K562 (cell line): ENCODE data around the gene PPIL1. TPM values are rescaled to one million over a fixed set of nuclear protein-coding genes. Genes with fewer than 3 reads are reported as not detected.

Experiments
- ATAC-seq: fragments of 200-7000 bp; cut with Tn5 transposase; 3 replicates; pipeline ENCODE4 v1.9.1; 2020; ENCODE audit warnings: moderate library complexity
- BruUV-seq: library from RNA; stranded (reverse); fragments of 400-500 nt; replicated peaks from 2 replicates; lab custom pipeline; 2021; lab: Mats Ljungman, UMichigan
- CTCF ChIA-PET: fragments of 300-600 bp; formaldehyde crosslinking; extraction: SDS; loops from one replicate; lab custom pipeline; 2021; ENCODE audit warnings: low intra/inter-chr PET ratio; lab: Yijun Ruan, JAX
- POLR2A ChIA-PET: fragments of 300-600, 350-650 bp; sonication (Branson Sonifier 250); formaldehyde crosslinking; extraction: SDS; loops from one replicate; lab custom pipeline; 2021; ENCODE audit warnings: antibody characterized with exemption, inconsistent platforms; lab: Yijun Ruan, JAX
- DNase-seq, 4 experiments: peaks; one replicate each; pipeline versions ENCODE4 v3.0.0 to v3.0.0-alpha.2; 2011 to 2018; ENCODE audit warnings: low spot score in 3 of 4, mixed read lengths in 3 of 4; ENCODE audit errors: extremely low read depth in 1 of 4
- FAIRE-seq: peaks from 2 replicates; lab custom pipeline; 2011; peaks lifted over from hg19 to GRCh38; lab: Jason Lieb, UNC
- H2AFZ ChIP-seq: 2 replicates; pipeline ENCODE4 v1.6.0; 2011; ENCODE audit warnings: low read depth, low read length, control low read depth, inconsistent platforms
- H3K27ac ChIP-seq: fragments of 200-600 bp; 3 replicates; pipeline ENCODE4 v1.8.0; 2011; ENCODE audit warnings: low read depth, mild to moderate bottlenecking, control low read depth, inconsistent platforms, low read length, moderate library complexity, mixed read lengths; ENCODE audit errors: extremely low read depth
- H3K27me3 ChIP-seq, 2 experiments: fragments of 300-600 bp in 1 of 2; 2 replicates in 1 of 2; 3 replicates in 1 of 2; pipeline versions ENCODE4 v1.6.0 to v1.8.0; 2011; ENCODE audit warnings: inconsistent platforms in 2 of 2, low read length in 2 of 2, mild to moderate bottlenecking in 1 of 2, mixed read lengths in 1 of 2, moderate library complexity in 1 of 2; ENCODE audit not compliant: control insufficient read depth in 2 of 2, insufficient read depth in 2 of 2
- H3K36me3 ChIP-seq: fragments of 300-600 bp; 3 replicates; pipeline ENCODE4 v1.8.0; 2011; ENCODE audit warnings: mild to moderate bottlenecking, low read length, inconsistent platforms; ENCODE audit not compliant: control insufficient read depth, insufficient read depth
- H3K4me1 ChIP-seq, 2 experiments: fragments of 200-600 bp in 1 of 2; replicated peaks in 1 of 2; 2 replicates in 1 of 2; 3 replicates in 1 of 2; pipeline versions ENCODE4 v1.5.1 to v1.8.0; 2011; ENCODE audit warnings: inconsistent platforms in 2 of 2, low read length in 2 of 2, mild to moderate bottlenecking in 1 of 2, mixed read lengths in 1 of 2, moderate library complexity in 1 of 2; ENCODE audit not compliant: control insufficient read depth in 2 of 2, insufficient read depth in 2 of 2
- H3K4me2 ChIP-seq: 2 replicates; pipeline ENCODE4 v1.6.1; 2011; ENCODE audit warnings: low read length, control low read depth, inconsistent platforms, mixed read lengths; ENCODE audit not compliant: insufficient read depth
- H3K4me3 ChIP-seq: fragments of 200-600 bp; sonication (generic), shearing (Covaris generic); 2 replicates; pipeline ENCODE4 v1.5.1; 2016; ENCODE audit warnings: control low read depth, inconsistent platforms
- H3K79me2 ChIP-seq: fragments of 200-600 bp; 3 replicates; pipeline ENCODE4 v1.8.0; 2011; ENCODE audit warnings: low read length, inconsistent platforms; ENCODE audit not compliant: control insufficient read depth, insufficient read depth
- H3K9ac ChIP-seq, 2 experiments: 2 replicates each; pipeline versions ENCODE4 v1.6.0 to v1.6.1; 2011; ENCODE audit warnings: low read depth in 2 of 2, low read length in 2 of 2, control low read depth in 1 of 2, inconsistent platforms in 1 of 2, mild to moderate bottlenecking in 1 of 2, mixed read lengths in 1 of 2; ENCODE audit not compliant: insufficient read depth in 1 of 2
- H3K9me1 ChIP-seq: one replicate; pipeline ENCODE4 v1.6.0; 2011; ENCODE audit warnings: inconsistent platforms, mild to moderate bottlenecking, low read length, moderate library complexity; ENCODE audit not compliant: control insufficient read depth, insufficient read depth
- H3K9me3 ChIP-seq: replicated peaks from 2 replicates; pipeline ENCODE4 v1.5.1; 2011; ENCODE audit warnings: low read depth, low read length, inconsistent platforms; ENCODE audit not compliant: control insufficient read depth, insufficient read depth
- H4K20me1 ChIP-seq: replicated peaks from 2 replicates; pipeline ENCODE4 v1.6.1; 2011; ENCODE audit warnings: low read length, inconsistent platforms, mixed read lengths; ENCODE audit not compliant: control insufficient read depth, insufficient read depth
- CAMTA2 ChIP-seq: fragments of 250-450 bp; sonication (Bioruptor Pico); conservative IDR thresholded peaks from 2 replicates; pipeline ENCODE4 v1.5.1; 2022
- EWSR1 ChIP-seq: fragments of 450-650 bp; IDR thresholded peaks from 2 replicates; pipeline ENCODE4 v1.6.1; 2018; ENCODE audit warnings: borderline replicate concordance, mild to moderate bottlenecking, low read depth, moderate library complexity; ENCODE audit not compliant: partially characterized antibody
- HNRNPL ChIP-seq: fragments of 200-400 bp; formaldehyde crosslinking; IDR thresholded peaks from 2 replicates; pipeline ENCODE4 v1.6.1; 2017; ENCODE audit warnings: low read depth, mild to moderate bottlenecking, low read length
- MTA3 ChIP-seq: fragments of 450-650 bp; formaldehyde crosslinking; IDR thresholded peaks from 2 replicates; pipeline ENCODE4 v1.6.1; 2017; ENCODE audit warnings: mild to moderate bottlenecking, borderline replicate concordance
- NFIC ChIP-seq: fragments of 450-650 bp; IDR thresholded peaks from 2 replicates; pipeline ENCODE4 v1.6.1; 2017; ENCODE audit warnings: mild to moderate bottlenecking, inconsistent platforms
- NFIX ChIP-seq: fragments of 250-450 bp; sonication (Bioruptor Pico); IDR thresholded peaks from 2 replicates; pipeline ENCODE4 v1.4.0; 2020; ENCODE audit warnings: low read depth, mild to moderate bottlenecking, moderate library complexity
- NFYB ChIP-seq: IDR thresholded peaks from 2 replicates; pipeline ENCODE4 v1.6.1; 2011; ENCODE audit warnings: mild to moderate bottlenecking, moderate library complexity; ENCODE audit not compliant: insufficient read length; ENCODE audit errors: extremely low read depth
- RBM22 ChIP-seq: fragments of 200-400 bp; formaldehyde crosslinking; IDR thresholded peaks from 2 replicates; pipeline ENCODE4 v1.6.1; 2018; ENCODE audit warnings: low read length, low read depth; ENCODE audit not compliant: poor library complexity, severe bottlenecking
- RFX5 ChIP-seq: IDR thresholded peaks from 2 replicates; pipeline ENCODE4 v1.6.1; 2011; ENCODE audit warnings: low read depth, mild to moderate bottlenecking, improper control_type of control experiment, low read length
- SAP30 ChIP-seq: fragments of 200-600 bp; sonication (generic); IDR thresholded peaks from 2 replicates; pipeline ENCODE4 v1.6.1; 2012; ENCODE audit warnings: borderline replicate concordance, low read depth, mild to moderate bottlenecking, moderate library complexity, low read length, control low read depth, inconsistent platforms; ENCODE audit not compliant: insufficient read depth, poor library complexity, severe bottlenecking
- SREBF2 ChIP-seq: sonication (generic); formaldehyde crosslinking; IDR thresholded peaks from 2 replicates; pipeline ENCODE4 v1.4.0; 2020; ENCODE audit warnings: mild to moderate bottlenecking, missing genetic modification reagents
- USF1 ChIP-seq: sonication (generic); formaldehyde crosslinking; IDR thresholded peaks from 2 replicates; pipeline ENCODE4 v1.9.0; 2022; ENCODE audit warnings: mild to moderate bottlenecking, missing genetic modification reagents
- ZFPM2 ChIP-seq: fragments of 250-450 bp; sonication (Bioruptor Pico); IDR thresholded peaks from 2 replicates; pipeline ENCODE4 v1.5.1; 2022; ENCODE audit warnings: mild to moderate bottlenecking
- ZNF408 ChIP-seq: fragments of 250-450 bp; sonication (Bioruptor Pico); IDR thresholded peaks from 2 replicates; pipeline ENCODE4 v1.4.0; 2020; ENCODE audit warnings: low read depth, mild to moderate bottlenecking, moderate library complexity
- ZNF512 ChIP-seq: IDR thresholded peaks from 2 replicates; pipeline ENCODE4 v1.6.1; 2016; ENCODE audit warnings: missing genetic modification characterization, missing compliant biosample characterization
- WGBS: fragments of 100-300 bp; shearing (Covaris generic); methylation state at CpG from one replicate; pipeline ENCODE4 v1.1.6; 2016; ENCODE audit warnings: low coverage, mixed read lengths; ENCODE audit not compliant: insufficient coverage; ENCODE audit errors: missing lambda C conversion rate; 5-methylcytosine and 5-hydroxymethylcytosine counted together
- in situ Hi-C: fragments of 300-500 bp; cut with MboI; formaldehyde crosslinking; loops from 4 replicates; pipeline ENCODE4 v1.15.0; 2018; ENCODE audit warnings: inconsistent platforms, mixed read lengths
- intact Hi-C: fragments of 100-400 bp; cut with micrococcal nuclease; formaldehyde crosslinking; loops from 2 replicates; pipeline ENCODE4 v1.14.2; 2022
- polyA plus RNA-seq, 8 experiments: library from polyadenylated mRNA; depleted of rRNA in 4 of 8; stranded (reverse) in 5 of 8; unstranded in 3 of 8; fragments of >200 nt; fragmentation: Nextera tagmentation in 2 of 8; fragmentation: Illumina TruSeq in 1 of 8; extraction: Ambion mirVana in 2 of 8; extraction: Trizol in 1 of 8; gene quantifications; 2 replicates each; pipeline versions ENCODE4 v1.2.1 to v1.2.3, GENCODE V29; 2011 to 2014; ENCODE audit warnings: inconsistent platforms in 1 of 8, missing spikeins in 1 of 8
- total RNA-seq, 7 experiments: library from RNA; depleted of rRNA in 6 of 7; stranded (reverse); fragments of >200 nt in 6 of 7; fragmentation: Illumina TruSeq in 2 of 7; extraction: Trizol in 2 of 7; gene quantifications; 2 replicates each; pipeline versions ENCODE4 v1.2.1 to v1.2.3, GENCODE V29; 2011 to 2021; ENCODE audit warnings: low replicate concordance in 1 of 7
- TF ChIP-seq, protein P1 (sequence below): sonication (generic); formaldehyde crosslinking; IDR thresholded peaks from 2 replicates; pipeline ENCODE4 v1.8.0; 2022; ENCODE audit warnings: missing genetic modification reagents, mild to moderate bottlenecking, borderline replicate concordance
- TF ChIP-seq, protein P2 (sequence below), 2 experiments: fragments of 450-650 bp; conservative IDR thresholded peaks; 2 replicates each; pipeline ENCODE4 v1.6.1; 2017; ENCODE audit warnings: mild to moderate bottlenecking in 2 of 2, moderate library complexity in 2 of 2

Gene PPIL1
- total and polyA plus RNA-seq, 9 of the 15 experiments (the other 6 are each of a cell fraction or from before 2014, with no cell fraction given), result 65.8 to 205 (median 130) TPM

DNA sequence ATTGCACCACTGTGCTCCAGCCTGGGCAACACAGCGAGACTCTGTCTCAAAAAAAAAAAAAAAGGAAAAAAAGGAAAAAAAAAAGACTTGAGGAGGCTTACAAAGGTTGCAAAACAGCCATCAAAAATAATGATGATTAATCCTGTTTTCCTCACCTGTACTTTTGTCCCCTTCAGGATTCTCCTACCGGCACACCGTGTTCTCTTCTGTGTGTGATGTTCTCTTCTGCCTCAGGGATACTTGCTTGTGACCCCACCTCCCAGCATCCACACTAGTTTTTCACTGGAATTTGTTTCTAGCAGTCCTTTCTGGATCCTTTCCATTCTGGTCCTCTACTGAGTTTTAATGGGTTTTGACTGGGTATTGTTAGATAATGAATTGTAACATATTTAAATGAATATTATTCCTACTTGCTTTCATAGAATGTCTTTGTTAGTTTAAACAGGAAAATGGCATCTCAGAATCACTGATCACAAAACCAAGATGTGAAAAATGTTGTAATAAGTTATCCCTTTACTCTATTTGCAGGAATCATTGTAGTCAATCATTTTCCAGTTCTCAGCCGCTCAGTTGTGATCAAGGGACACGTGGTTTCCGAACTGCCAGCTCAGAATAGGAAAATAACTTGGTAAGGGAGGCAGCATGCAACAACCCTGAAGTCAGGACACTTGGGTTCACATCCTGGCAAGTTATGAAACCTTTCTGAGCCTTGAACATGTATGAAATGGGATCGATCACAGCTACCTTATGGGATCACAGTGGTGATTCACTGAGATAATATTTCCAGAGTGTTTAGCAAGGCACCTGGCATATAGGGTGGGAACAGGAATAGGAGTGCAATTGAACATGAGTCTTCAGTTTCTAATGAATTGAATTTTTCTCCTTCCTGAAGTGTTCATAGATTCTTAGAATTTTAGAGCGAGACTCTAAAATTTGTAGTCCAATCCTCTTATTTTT, 19.7 kb upstream of the PPIL1 start:
- Histone ChIP-seq H3K4me3 (no peak overlapping the region), H2AFZ (no peak overlapping the region), H3K9me3 (no peaks in the 10 kb centered on the region), H3K27ac (no peak overlapping the region), H3K4me1 (peaks cover 4 to 9% of the 10 kb centered on the region in 2 experiments; a peak in 3 of 5 replicates), H4K20me1 (no peaks in the 10 kb centered on the region), H3K4me2 (no peak overlapping the region), H3K27me3 (no peaks in the 10 kb centered on the region), H3K9me1 (no peaks in the 10 kb centered on the region), H3K79me2 (peaks cover 72% of the 10 kb centered on the region), H3K9ac (no peak overlapping the region), H3K36me3 (peaks cover 56% of the 10 kb centered on the region)
- POLR2A ChIA-PET, result no interaction called here
- no peak for FAIRE-seq
- DNase-seq, result no peak
- CTCF ChIA-PET, result no interaction called here
- no peak for ATAC-seq
- in situ Hi-C loops (no loop called here), intact Hi-C loops (no loop called here)
- WGBS, result 90% methylated on average over 8 of the region's 8 CpGs
- no TSS peak for BruUV-seq
- TF ChIP-seq, protein P1, sequence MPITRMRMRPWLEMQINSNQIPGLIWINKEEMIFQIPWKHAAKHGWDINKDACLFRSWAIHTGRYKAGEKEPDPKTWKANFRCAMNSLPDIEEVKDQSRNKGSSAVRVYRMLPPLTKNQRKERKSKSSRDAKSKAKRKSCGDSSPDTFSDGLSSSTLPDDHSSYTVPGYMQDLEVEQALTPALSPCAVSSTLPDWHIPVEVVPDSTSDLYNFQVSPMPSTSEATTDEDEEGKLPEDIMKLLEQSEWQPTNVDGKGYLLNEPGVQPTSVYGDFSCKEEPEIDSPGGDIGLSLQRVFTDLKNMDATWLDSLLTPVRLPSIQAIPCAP, result no peak
- TF ChIP-seq NFIX (CRISPR knock-in tag) (no peak), SREBF2 (CRISPR knock-in tag) (no peak), MTA3 (no peak), CAMTA2 (CRISPR knock-in tag) (no peak), ZFPM2 (no peak), NFYB (no peak), SAP30 (no peak), NFIC (no peak), USF1 (CRISPR knock-in tag) (no peak), ZNF408 (CRISPR knock-in tag) (no peak), RFX5 (no peak), HNRNPL (no peak), RBM22 (no peak), EWSR1 (no peak), ZNF512 (tag) (no peak)
- TF ChIP-seq, protein P2, sequence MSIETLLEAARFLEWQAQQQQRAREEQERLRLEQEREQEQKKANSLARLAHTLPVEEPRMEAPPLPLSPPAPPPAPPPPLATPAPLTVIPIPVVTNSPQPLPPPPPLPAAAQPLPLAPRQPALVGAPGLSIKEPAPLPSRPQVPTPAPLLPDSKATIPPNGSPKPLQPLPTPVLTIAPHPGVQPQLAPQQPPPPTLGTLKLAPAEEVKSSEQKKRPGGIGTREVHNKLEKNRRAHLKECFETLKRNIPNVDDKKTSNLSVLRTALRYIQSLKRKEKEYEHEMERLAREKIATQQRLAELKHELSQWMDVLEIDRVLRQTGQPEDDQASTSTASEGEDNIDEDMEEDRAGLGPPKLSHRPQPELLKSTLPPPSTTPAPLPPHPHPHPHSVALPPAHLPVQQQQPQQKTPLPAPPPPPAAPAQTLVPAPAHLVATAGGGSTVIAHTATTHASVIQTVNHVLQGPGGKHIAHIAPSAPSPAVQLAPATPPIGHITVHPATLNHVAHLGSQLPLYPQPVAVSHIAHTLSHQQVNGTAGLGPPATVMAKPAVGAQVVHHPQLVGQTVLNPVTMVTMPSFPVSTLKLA (conservative IDR thresholded peaks at IDR 0.05), result no peak
